Prostate gland (tissue), 2 donors: ENCODE data around the gene ITGA6. TPM values are rescaled to one million over a fixed set of nuclear protein-coding genes. Genes with fewer than 3 reads are reported as not detected.

Source experiments
- DNase-seq: peaks from one replicate; pipeline ENCODE4 v3.0.0-alpha.2; 2019; ENCODE audit warnings: low spot score
- H3K27ac ChIP-seq, 2 donors: fragments of 200-600 bp; sonication (generic); 2 replicates each; pipeline ENCODE4 v1.5.1; 2017 to 2019
- H3K27me3 ChIP-seq: fragments of 200-600 bp; sonication (generic); replicated peaks from 2 replicates; pipeline ENCODE4 v1.5.1; 2019; ENCODE audit not compliant: insufficient read depth
- H3K36me3 ChIP-seq, 2 donors: fragments of 200-600 bp; sonication (generic); 1 replicate in 1 of 2; 2 replicates in 1 of 2; pipeline versions ENCODE4 v1.5.1 to v1.8.1; 2017 to 2019
- H3K4me1 ChIP-seq: fragments of 200-600 bp; sonication (generic); replicated peaks from 2 replicates; pipeline ENCODE4 v1.5.1; 2019
- H3K4me3 ChIP-seq, 2 donors: fragments of 200-600 bp; sonication (generic); 2 replicates each; pipeline ENCODE4 v1.5.1; 2017 to 2019
- H3K9me3 ChIP-seq: fragments of 200-600 bp; sonication (generic); 2 replicates; pipeline ENCODE4 v1.5.1; 2017
- POLR2A ChIP-seq: fragments of 450-650 bp; IDR thresholded peaks from one replicate; pipeline ENCODE4 v1.6.1; 2016; ENCODE audit warnings: antibody characterized with exemption, mild to moderate bottlenecking
- POLR2AphosphoS5 ChIP-seq: sonication (generic); formaldehyde crosslinking; IDR thresholded peaks from one replicate; pipeline ENCODE4 v1.6.1; 2017; ENCODE audit warnings: antibody characterized with exemption
- WGBS: methylation state at CpG from one replicate; pipeline ENCODE4 v1.1.5; 2018; 5-methylcytosine and 5-hydroxymethylcytosine counted together
- intact Hi-C: fragments of 100-400 bp; cut with DNase I; formaldehyde crosslinking; loops from one replicate; pipeline ENCODE4 v1.14.2; 2022
- total RNA-seq, 2 donors: library from RNA; depleted of rRNA; stranded (reverse); fragments of >200 nt; gene quantifications; one replicate each; pipeline ENCODE4 v1.1.0, GENCODE V29; 2016
- TF ChIP-seq, protein P1 (sequence below), 4 experiments: fragments of 200-600 bp in 2 of 4; fragments of 450-650 bp in 2 of 4; sonication (generic) in 2 of 4; IDR thresholded peaks; 1 replicate in 3 of 4; 2 replicates in 1 of 4; pipeline ENCODE4 v1.5.1; 2016 to 2019; ENCODE audit warnings: antibody characterized with exemption in 4 of 4, mild to moderate bottlenecking in 2 of 4, moderate library complexity in 2 of 4

Gene ITGA6
- total RNA-seq, 2 donors from 2014 or later, result 71.7 to 249 TPM

DNA sequence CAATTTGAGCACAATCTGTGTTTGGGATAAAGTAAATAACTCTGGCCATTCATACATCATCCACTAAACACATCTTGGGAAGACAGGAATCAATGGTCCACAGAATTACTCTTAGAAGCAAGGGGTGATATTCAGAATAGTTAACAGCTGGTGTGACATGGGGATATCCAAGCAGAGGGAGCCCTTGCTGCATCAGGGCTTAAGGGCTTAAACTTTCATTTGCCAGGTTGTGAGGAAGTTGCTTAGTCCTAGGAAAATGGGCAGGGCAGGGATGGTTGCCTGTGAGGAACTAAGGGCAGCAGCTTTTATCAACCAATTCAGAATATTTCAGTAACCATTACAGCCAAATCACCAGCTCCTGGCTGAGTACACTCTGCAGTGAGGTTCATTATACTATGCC is 2.0 kb upstream of the ITGA6 start:
- H3K4me3 ChIP-seq, result no peak overlapping the region
- no peaks in the 10 kb centered on the region for H3K36me3 ChIP-seq
- intact Hi-C loops, result no loop called here
- H3K9me3 ChIP-seq, result no peaks in the 10 kb centered on the region
- no peak overlapping the region for H3K27ac ChIP-seq
- H3K4me1 ChIP-seq, result no peaks in the 10 kb centered on the region
- TF ChIP-seq, protein P1, sequence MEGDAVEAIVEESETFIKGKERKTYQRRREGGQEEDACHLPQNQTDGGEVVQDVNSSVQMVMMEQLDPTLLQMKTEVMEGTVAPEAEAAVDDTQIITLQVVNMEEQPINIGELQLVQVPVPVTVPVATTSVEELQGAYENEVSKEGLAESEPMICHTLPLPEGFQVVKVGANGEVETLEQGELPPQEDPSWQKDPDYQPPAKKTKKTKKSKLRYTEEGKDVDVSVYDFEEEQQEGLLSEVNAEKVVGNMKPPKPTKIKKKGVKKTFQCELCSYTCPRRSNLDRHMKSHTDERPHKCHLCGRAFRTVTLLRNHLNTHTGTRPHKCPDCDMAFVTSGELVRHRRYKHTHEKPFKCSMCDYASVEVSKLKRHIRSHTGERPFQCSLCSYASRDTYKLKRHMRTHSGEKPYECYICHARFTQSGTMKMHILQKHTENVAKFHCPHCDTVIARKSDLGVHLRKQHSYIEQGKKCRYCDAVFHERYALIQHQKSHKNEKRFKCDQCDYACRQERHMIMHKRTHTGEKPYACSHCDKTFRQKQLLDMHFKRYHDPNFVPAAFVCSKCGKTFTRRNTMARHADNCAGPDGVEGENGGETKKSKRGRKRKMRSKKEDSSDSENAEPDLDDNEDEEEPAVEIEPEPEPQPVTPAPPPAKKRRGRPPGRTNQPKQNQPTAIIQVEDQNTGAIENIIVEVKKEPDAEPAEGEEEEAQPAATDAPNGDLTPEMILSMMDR (IDR thresholded peaks at IDR 0.05), result no peak
- TF ChIP-seq POLR2A, result no peak
- TF ChIP-seq POLR2AphosphoS5, result no peak
- H3K27me3 ChIP-seq, result no peaks in the 10 kb centered on the region
- DNase-seq, result no peak

DNA sequence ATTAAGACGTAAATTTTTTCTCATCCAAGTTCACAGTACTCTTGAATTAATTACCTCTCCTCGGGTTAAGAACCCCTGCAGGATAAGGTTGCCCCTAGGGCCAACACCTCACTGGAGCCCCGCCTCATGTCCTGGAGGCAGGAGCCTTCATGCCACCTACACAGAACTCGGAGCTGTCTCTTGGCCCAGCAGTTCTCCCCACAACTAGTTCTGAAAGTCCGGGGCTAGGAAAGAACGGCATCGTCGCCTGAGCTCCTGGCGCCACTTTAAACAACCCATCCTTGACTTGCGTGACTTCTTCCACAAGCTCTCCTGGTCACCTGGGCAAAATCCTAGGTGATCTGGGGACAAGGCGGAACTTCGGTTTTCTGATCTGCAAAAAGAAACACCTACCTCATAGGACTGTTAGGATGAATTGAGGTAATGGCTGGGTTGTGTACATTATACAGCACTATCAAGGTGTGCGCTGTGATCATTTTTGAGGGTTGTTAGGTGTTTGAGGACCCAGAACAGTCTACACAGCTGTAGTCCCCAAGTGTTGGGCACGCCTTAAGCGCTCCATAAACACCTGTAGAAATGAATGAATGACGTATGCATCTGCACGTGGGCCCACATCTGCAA is 641 bp upstream of the ITGA6 start:
- DNase-seq, result no peak
- no peaks in the 10 kb centered on the region for H3K4me1 ChIP-seq
- WGBS, result 68% methylated on average over 17 of the region's 17 CpGs
- peak overlapping the region; percentile 69 to 89 for H3K4me3 ChIP-seq
- peak overlapping the region; percentile 87 to 90 for H3K27ac ChIP-seq
- intact Hi-C loops, result no loop called here
- TF ChIP-seq POLR2A (no peak), POLR2AphosphoS5 (no peak)
- TF ChIP-seq, protein P1 (IDR thresholded peaks at IDR 0.05), result no peak
- no peaks in the 10 kb centered on the region for H3K36me3 ChIP-seq
- no peaks in the 10 kb centered on the region for H3K27me3 ChIP-seq
- no peaks in the 10 kb centered on the region for H3K9me3 ChIP-seq

DNA sequence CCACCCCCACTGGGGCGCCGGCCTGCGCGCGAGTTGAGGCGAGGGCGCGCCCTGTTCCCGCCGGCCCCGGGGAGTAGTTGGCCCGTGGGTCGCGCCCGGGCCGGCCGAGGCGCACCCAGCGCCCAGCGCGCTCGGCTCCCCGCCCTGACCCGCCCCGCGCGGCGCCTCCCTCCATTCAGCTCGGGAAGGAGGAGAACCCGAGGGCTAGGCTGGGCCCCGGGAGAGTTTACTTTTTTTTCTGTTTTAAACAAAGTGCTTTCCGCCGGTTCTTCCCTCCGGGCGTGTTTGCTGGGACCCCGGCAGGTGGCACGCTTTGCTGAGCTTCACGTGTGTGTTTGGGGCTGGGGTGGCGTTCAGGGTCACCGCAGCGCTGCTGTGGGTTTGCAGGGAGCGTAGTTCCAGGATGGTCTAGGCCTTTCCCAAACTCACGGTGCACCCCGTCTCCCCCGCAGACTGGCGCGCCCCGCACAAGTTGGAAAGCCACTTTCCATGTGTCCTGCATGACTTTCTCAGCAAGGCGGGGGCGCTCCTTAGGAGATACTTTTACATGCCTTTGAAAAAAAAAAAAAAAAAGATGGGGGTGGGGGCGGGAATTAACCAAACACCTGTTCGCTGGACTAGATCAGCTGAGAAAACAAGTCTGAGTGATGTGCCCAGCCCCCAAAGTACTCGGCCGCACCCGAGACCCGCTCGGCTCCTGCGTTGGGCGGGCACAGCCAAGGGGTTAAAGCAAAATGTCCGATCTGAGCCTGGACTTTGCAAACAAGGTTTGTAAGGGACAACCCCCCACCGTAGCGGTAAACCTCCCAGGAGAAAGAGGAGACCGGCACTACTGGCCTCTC is 825 bp downstream of the ITGA6 start:
- TF ChIP-seq POLR2A (no peak), POLR2AphosphoS5 (no peak)
- TF ChIP-seq, protein P1 (IDR thresholded peaks at IDR 0.05), result peak in 2 of 4 experiments; percentile 7 to 8
- H3K36me3 ChIP-seq, result no peaks in the 10 kb centered on the region
- H3K27ac ChIP-seq, result peak overlapping the region; percentile 87 to 90
- DNase-seq, result peak; percentile 56
- H3K4me1 ChIP-seq, result no peaks in the 10 kb centered on the region
- WGBS, result 2% methylated on average over 61 of the region's 63 CpGs
- H3K4me3 ChIP-seq, result peak overlapping the region; percentile 69 to 89
- H3K9me3 ChIP-seq, result no peaks in the 10 kb centered on the region
- intact Hi-C loops, result no loop called here
- no peaks in the 10 kb centered on the region for H3K27me3 ChIP-seq

DNA sequence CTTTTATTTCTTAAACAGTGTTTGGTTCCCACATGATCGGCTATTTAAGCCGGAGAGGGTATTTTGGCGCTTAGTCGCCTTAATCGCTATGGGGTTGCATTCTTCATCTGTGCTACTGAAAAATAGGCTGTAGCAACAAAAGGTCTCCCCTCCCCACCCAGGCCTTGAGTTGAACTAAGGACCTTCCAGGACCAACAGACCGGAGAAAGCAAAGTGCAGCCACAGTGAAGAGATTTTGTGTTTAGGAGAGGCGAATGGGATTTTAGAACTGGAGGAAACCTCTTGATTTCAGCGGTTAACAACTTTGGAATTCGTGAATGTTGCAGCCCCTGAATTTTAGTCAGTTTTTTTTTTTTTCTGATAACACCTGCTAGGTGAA is 1.4 kb downstream of the ITGA6 start:
- H3K4me1 ChIP-seq, result no peaks in the 10 kb centered on the region
- H3K36me3 ChIP-seq, result no peaks in the 10 kb centered on the region
- 24% methylated on average over 9 of the region's 9 CpGs for WGBS
- peak overlapping the region; percentile 69 to 89 for H3K4me3 ChIP-seq
- no peak for DNase-seq
- intact Hi-C loops, result no loop called here
- no peaks in the 10 kb centered on the region for H3K9me3 ChIP-seq
- TF ChIP-seq POLR2A (no peak), POLR2AphosphoS5 (no peak)
- TF ChIP-seq, protein P1 (IDR thresholded peaks at IDR 0.05), result no peak
- H3K27me3 ChIP-seq, result no peaks in the 10 kb centered on the region
- H3K27ac ChIP-seq, result peak overlapping the region; percentile 87 to 90
